ENCODE measurements around the gene ARHGDIA. TPM values are rescaled to one million over a fixed set of nuclear protein-coding genes. Genes with fewer than 3 reads are reported as not detected.

ARHGDIA gene
- total RNA-seq, 1 donor from 2014 or later: 443 TPM

DNA sequence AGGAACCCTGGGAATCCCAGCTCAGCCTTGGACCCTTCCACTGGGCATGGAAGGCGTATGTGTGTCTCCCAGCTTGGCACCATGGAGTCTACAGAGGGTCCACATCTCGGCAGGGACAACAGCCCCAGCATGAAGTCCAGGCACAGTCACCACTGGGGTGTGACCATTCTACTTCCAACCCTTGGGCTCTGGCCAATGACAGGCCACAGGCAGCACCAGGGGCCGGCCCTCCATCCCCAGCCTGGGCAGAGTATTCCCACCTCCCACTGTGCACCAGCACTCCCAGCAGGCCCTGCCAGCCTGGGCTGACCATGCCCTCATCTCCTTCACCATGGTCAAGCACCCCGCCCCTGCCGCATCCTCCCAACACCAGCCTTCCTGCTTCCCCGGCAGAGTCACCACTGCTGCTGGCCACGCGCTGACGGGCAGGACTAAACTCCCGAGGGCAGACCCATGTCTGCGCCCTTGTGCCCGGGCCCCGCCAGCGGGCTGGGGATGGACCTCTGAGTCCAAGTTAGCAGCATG is 26.7 kb downstream of the ARHGDIA start:
- Mint-ChIP-seq H3K27ac (ENCODE audit: unreplicated experiment) (no peak overlapping the region), H3K36me3 (ENCODE audit: low read depth, unreplicated experiment) (peaks cover 26% of the 10 kb centered on the region)

DNA sequence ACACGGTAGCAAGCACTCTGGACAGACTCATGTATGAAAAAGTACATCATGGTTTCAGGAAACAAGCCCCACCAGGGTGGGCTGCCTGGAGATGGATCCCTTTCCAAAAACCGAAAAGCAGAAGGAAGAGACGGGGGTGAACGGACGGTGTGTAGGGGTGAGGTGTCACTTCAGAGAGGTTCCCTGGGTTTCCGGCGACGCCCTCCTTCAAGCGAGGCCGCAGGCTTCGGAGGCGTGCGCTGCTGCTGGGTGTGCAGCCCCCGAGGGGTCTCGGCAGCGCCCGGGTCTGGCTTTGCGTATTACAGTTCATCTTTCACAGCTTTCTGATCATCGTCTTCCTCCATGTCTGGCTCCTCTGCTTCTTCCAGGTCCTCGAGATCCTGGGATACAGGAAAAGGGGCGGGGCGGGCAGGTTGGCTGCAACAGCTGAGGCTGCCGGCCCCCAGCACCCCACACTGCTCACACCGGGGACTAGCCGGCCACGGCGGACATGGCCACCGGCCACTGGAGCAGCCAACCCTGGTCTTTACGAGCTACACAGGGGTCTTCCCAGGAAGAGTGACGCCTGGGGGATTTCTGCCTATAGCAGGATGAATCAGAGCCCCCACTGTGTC is 27.3 kb downstream of the ARHGDIA start:
- no peak overlapping the region for H3K27ac Mint-ChIP-seq (ENCODE audit: unreplicated experiment)
- H3K36me3 Mint-ChIP-seq (ENCODE audit: low read depth, unreplicated experiment): peaks cover 26% of the 10 kb centered on the region
- peak overlapping the region; percentile 59 for H3K4me3 Mint-ChIP-seq (ENCODE audit: unreplicated experiment)
- DNase-seq (ENCODE audit: low spot score): no peak
- TF ChIP-seq, protein P1, sequence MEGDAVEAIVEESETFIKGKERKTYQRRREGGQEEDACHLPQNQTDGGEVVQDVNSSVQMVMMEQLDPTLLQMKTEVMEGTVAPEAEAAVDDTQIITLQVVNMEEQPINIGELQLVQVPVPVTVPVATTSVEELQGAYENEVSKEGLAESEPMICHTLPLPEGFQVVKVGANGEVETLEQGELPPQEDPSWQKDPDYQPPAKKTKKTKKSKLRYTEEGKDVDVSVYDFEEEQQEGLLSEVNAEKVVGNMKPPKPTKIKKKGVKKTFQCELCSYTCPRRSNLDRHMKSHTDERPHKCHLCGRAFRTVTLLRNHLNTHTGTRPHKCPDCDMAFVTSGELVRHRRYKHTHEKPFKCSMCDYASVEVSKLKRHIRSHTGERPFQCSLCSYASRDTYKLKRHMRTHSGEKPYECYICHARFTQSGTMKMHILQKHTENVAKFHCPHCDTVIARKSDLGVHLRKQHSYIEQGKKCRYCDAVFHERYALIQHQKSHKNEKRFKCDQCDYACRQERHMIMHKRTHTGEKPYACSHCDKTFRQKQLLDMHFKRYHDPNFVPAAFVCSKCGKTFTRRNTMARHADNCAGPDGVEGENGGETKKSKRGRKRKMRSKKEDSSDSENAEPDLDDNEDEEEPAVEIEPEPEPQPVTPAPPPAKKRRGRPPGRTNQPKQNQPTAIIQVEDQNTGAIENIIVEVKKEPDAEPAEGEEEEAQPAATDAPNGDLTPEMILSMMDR (IDR thresholded peaks at IDR 0.05; ENCODE audit: unreplicated experiment): no peak
- H3K27me3 Mint-ChIP-seq (ENCODE audit: unreplicated experiment): peaks cover 10% of the 10 kb centered on the region
- H3K4me1 Mint-ChIP-seq (ENCODE audit: unreplicated experiment): no peaks in the 10 kb centered on the region
- no peaks in the 10 kb centered on the region for H3K9me3 Mint-ChIP-seq (ENCODE audit: unreplicated experiment)

More for the DNA sequence above, 26.7 kb downstream of the ARHGDIA start:
- no peak for DNase-seq (ENCODE audit: low spot score)
- TF ChIP-seq, protein P1 (IDR thresholded peaks at IDR 0.05; ENCODE audit: unreplicated experiment): no peak
- Mint-ChIP-seq H3K27me3 (ENCODE audit: unreplicated experiment) (peaks cover 10% of the 10 kb centered on the region), H3K9me3 (ENCODE audit: unreplicated experiment) (no peaks in the 10 kb centered on the region), H3K4me3 (ENCODE audit: unreplicated experiment) (peak overlapping the region; percentile 25), H3K4me1 (ENCODE audit: unreplicated experiment) (no peaks in the 10 kb centered on the region)

- TF ChIP-seq, protein P1 (IDR thresholded peaks at IDR 0.05; ENCODE audit: unreplicated experiment): no peak
- Mint-ChIP-seq H3K4me3 (ENCODE audit: unreplicated experiment) (no peak overlapping the region), H3K9me3 (ENCODE audit: unreplicated experiment) (no peaks in the 10 kb centered on the region), H3K4me1 (ENCODE audit: unreplicated experiment) (no peaks in the 10 kb centered on the region), H3K27me3 (ENCODE audit: unreplicated experiment) (peaks cover 10% of the 10 kb centered on the region), H3K36me3 (ENCODE audit: low read depth, unreplicated experiment) (peaks cover 23% of the 10 kb centered on the region), H3K27ac (ENCODE audit: unreplicated experiment) (no peak overlapping the region)
- DNase-seq (ENCODE audit: low spot score): no peak
Measured at GRCh38 chr17:81842725-81843504, 28.2 kb downstream of the ARHGDIA start.

- no peak for DNase-seq (ENCODE audit: low spot score)
- Mint-ChIP-seq H3K36me3 (ENCODE audit: low read depth, unreplicated experiment) (peaks cover 23% of the 10 kb centered on the region), H3K4me3 (ENCODE audit: unreplicated experiment) (no peak overlapping the region), H3K27ac (ENCODE audit: unreplicated experiment) (no peak overlapping the region), H3K9me3 (ENCODE audit: unreplicated experiment) (no peaks in the 10 kb centered on the region), H3K27me3 (ENCODE audit: unreplicated experiment) (peaks cover 13% of the 10 kb centered on the region), H3K4me1 (ENCODE audit: unreplicated experiment) (no peaks in the 10 kb centered on the region)
- TF ChIP-seq, protein P1 (IDR thresholded peaks at IDR 0.05; ENCODE audit: unreplicated experiment): no peak
Measured at GRCh38 chr17:81842378-81842724, 28.8 kb downstream of the ARHGDIA start.

GRCh38 chr17:81841866-81842265 is 29.3 kb downstream of the ARHGDIA start:
- DNase-seq (ENCODE audit: low spot score): no peak
- Mint-ChIP-seq H3K9me3 (ENCODE audit: unreplicated experiment) (no peaks in the 10 kb centered on the region), H3K36me3 (ENCODE audit: low read depth, unreplicated experiment) (peaks cover 20% of the 10 kb centered on the region), H3K4me1 (ENCODE audit: unreplicated experiment) (no peaks in the 10 kb centered on the region), H3K27ac (ENCODE audit: unreplicated experiment) (no peak overlapping the region), H3K27me3 (ENCODE audit: unreplicated experiment) (peaks cover 13% of the 10 kb centered on the region), H3K4me3 (ENCODE audit: unreplicated experiment) (no peak overlapping the region)
- TF ChIP-seq, protein P1 (IDR thresholded peaks at IDR 0.05; ENCODE audit: unreplicated experiment): no peak

All from endothelial cell (in vitro differentiated cells).